SKM-1 treated with dmso at 0.1 percent for 144 hours (cell line): ENCODE measurements around the gene SETBP1.
A peak's percentile ranks its signal among the peaks of the same experiment; 100 is the strongest.

Experiments used
- DNase-seq: peaks from one replicate; lab custom pipeline; 2025; ENCODE audit not compliant: unreplicated experiment; lab: John Stamatoyannopoulos, UW

SETBP1 gene

GRCh38 chr18:45006934-45007333, 326.2 kb downstream of the SETBP1 start:
- no peak for DNase-seq

GRCh38 chr18:45007531-45007930, 326.8 kb downstream of the SETBP1 start:
- DNase-seq: no peak

GRCh38 chr18:45008694-45009413, 328.2 kb downstream of the SETBP1 start:
- no peak for DNase-seq

GRCh38 chr18:45009756-45010155, 329.1 kb downstream of the SETBP1 start:
- DNase-seq: no peak

- DNase-seq: no peak
Observed at GRCh38 chr18:45012286-45012685, 331.6 kb downstream of the SETBP1 start.

GRCh38 chr18:45014047-45014501, 333.4 kb downstream of the SETBP1 start:
- DNase-seq: no peak

- no peak for DNase-seq
Observed at GRCh38 chr18:45015788-45016128, 335.1 kb downstream of the SETBP1 start.

GRCh38 chr18:45019469-45019868, 338.8 kb downstream of the SETBP1 start:
- DNase-seq: no peak

- no peak for DNase-seq
Observed at GRCh38 chr18:45023519-45023918, 342.8 kb downstream of the SETBP1 start.

- peak; percentile 21 for DNase-seq
Observed at GRCh38 chr18:45024357-45025088, 343.8 kb downstream of the SETBP1 start.

- DNase-seq: no peak
Observed at GRCh38 chr18:45025089-45025450, 344.4 kb downstream of the SETBP1 start.

GRCh38 chr18:45026162-45026561, 345.5 kb downstream of the SETBP1 start:
- no peak for DNase-seq

- no peak for DNase-seq
Observed at GRCh38 chr18:45034179-45034578, 353.5 kb downstream of the SETBP1 start.

GRCh38 chr18:45037618-45038017, 356.9 kb downstream of the SETBP1 start:
- DNase-seq: no peak

GRCh38 chr18:45039376-45039775, 358.7 kb downstream of the SETBP1 start:
- no peak for DNase-seq

GRCh38 chr18:45040879-45041278, 360.2 kb downstream of the SETBP1 start:
- no peak for DNase-seq

GRCh38 chr18:45044787-45045186, 364.1 kb downstream of the SETBP1 start:
- no peak for DNase-seq

- DNase-seq: no peak
Observed at GRCh38 chr18:45046228-45046627, 365.5 kb downstream of the SETBP1 start.

- no peak for DNase-seq
Observed at GRCh38 chr18:45046961-45047360, 366.3 kb downstream of the SETBP1 start.

GRCh38 chr18:45049578-45050319, 369.1 kb downstream of the SETBP1 start:
- no peak for DNase-seq

GRCh38 chr18:45050712-45051601, 370.3 kb downstream of the SETBP1 start:
- no peak for DNase-seq
